Trophoblast cell (in vitro differentiated cells and primary cell): ENCODE data around the gene UMPS.
"Not testable (repeated sequence)": the region's sequence is repeated elsewhere in the genome, so short reads cannot be mapped to it uniquely, and the experiment has no call there.

Source experiments
- DNase-seq, 2 donors: peaks; one replicate each; pipeline ENCODE4 v3.0.0-alpha.2; 2016
- H2AFZ ChIP-seq: 2 replicates; pipeline ENCODE4 v1.6.1; 2013; ENCODE audit warnings: low read length, moderate library complexity, mild to moderate bottlenecking; ENCODE audit not compliant: insufficient read depth, poor library complexity
- H2AK5ac ChIP-seq: 2 replicates; pipeline ENCODE4 v1.6.1; 2013; ENCODE audit warnings: mild to moderate bottlenecking, low read length
- H2BK120ac ChIP-seq: 2 replicates; pipeline ENCODE4 v1.6.1; 2013; ENCODE audit warnings: low read length, mild to moderate bottlenecking, moderate library complexity; ENCODE audit not compliant: insufficient read depth, poor library complexity
- H2BK12ac ChIP-seq: 2 replicates; pipeline ENCODE4 v1.6.1; 2013; ENCODE audit warnings: mild to moderate bottlenecking, low read length, moderate library complexity
- H2BK5ac ChIP-seq: 2 replicates; pipeline ENCODE4 v1.6.1; 2013; ENCODE audit warnings: low read length, low read depth, moderate library complexity, mild to moderate bottlenecking; ENCODE audit not compliant: poor library complexity
- H3K14ac ChIP-seq: 2 replicates; pipeline ENCODE4 v1.6.1; 2013; ENCODE audit warnings: mild to moderate bottlenecking, low read length
- H3K18ac ChIP-seq: 2 replicates; pipeline ENCODE4 v1.6.1; 2013; ENCODE audit warnings: mild to moderate bottlenecking, low read length
- H3K23ac ChIP-seq: 2 replicates; pipeline ENCODE4 v1.6.1; 2013; ENCODE audit warnings: low read length
- H3K27ac ChIP-seq: 2 replicates; pipeline ENCODE4 v1.5.1; 2013; ENCODE audit warnings: low read depth, mild to moderate bottlenecking, inconsistent platforms, low read length, moderate library complexity
- H3K27me3 ChIP-seq: 2 replicates; pipeline ENCODE4 v1.6.1; 2013; ENCODE audit warnings: inconsistent platforms, mild to moderate bottlenecking, low read length, moderate library complexity; ENCODE audit not compliant: insufficient read depth
- H3K36me3 ChIP-seq, 2 experiments: 1 replicate in 1 of 2; 2 replicates in 1 of 2; pipeline ENCODE4 v1.6.1; 2013; ENCODE audit warnings: low read length in 2 of 2, mild to moderate bottlenecking in 2 of 2, moderate library complexity in 1 of 2; ENCODE audit not compliant: insufficient read depth in 2 of 2, control insufficient read depth in 1 of 2
- H3K4ac ChIP-seq: 2 replicates; pipeline ENCODE4 v1.6.1; 2013; ENCODE audit warnings: low read depth, mild to moderate bottlenecking, low read length, moderate library complexity
- H3K4me1 ChIP-seq, 2 experiments: 1 replicate in 1 of 2; 2 replicates in 1 of 2; pipeline ENCODE4 v1.6.1; 2013; ENCODE audit warnings: low read length in 2 of 2, mild to moderate bottlenecking in 2 of 2, moderate library complexity in 1 of 2; ENCODE audit not compliant: insufficient read depth in 2 of 2, control insufficient read depth in 1 of 2
- H3K4me2 ChIP-seq: 2 replicates; pipeline ENCODE4 v1.6.1; 2013; ENCODE audit warnings: inconsistent platforms, mild to moderate bottlenecking, low read length, moderate library complexity
- H3K4me3 ChIP-seq: 2 replicates; pipeline ENCODE4 v1.5.1; 2013; ENCODE audit warnings: mild to moderate bottlenecking, low read depth, low read length, inconsistent platforms
- H3K79me1 ChIP-seq: one replicate; pipeline ENCODE4 v1.6.1; 2013; ENCODE audit warnings: low read length
- H3K79me2 ChIP-seq: 2 replicates; pipeline ENCODE4 v1.6.1; 2013; ENCODE audit warnings: low read length, mild to moderate bottlenecking; ENCODE audit not compliant: control insufficient read depth, insufficient read depth, poor library complexity
- H3K9ac ChIP-seq: 2 replicates; pipeline ENCODE4 v1.6.1; 2013; ENCODE audit warnings: mild to moderate bottlenecking, low read length
- H3K9me3 ChIP-seq: 2 replicates; pipeline ENCODE4 v1.6.1; 2013; ENCODE audit warnings: low read depth, mild to moderate bottlenecking, control low read depth, inconsistent platforms, low read length; ENCODE audit not compliant: insufficient read depth
- H4K12ac ChIP-seq: 2 replicates; pipeline ENCODE4 v1.6.1; 2013; ENCODE audit warnings: low read depth, mild to moderate bottlenecking, low read length, moderate library complexity
- H4K8ac ChIP-seq: 2 replicates; pipeline ENCODE4 v1.6.1; 2013; ENCODE audit warnings: low read depth, mild to moderate bottlenecking, low read length, moderate library complexity
- H4K91ac ChIP-seq: one replicate; pipeline ENCODE4 v1.6.1; 2013; ENCODE audit warnings: low read depth, mild to moderate bottlenecking, low read length, moderate library complexity
- WGBS: extraction: QIAGEN DNeasy Blood & Tissue Kit; methylation state at CpG from one replicate; pipeline ENCODE4 v1.1.7; 2013; ENCODE audit warnings: missing lambda C conversion rate; ENCODE audit not compliant: insufficient read length, insufficient coverage; ENCODE audit errors: extremely low coverage; 5-methylcytosine and 5-hydroxymethylcytosine counted together

UMPS gene

GRCh38 chr3:124787476-124788195 is 57.4 kb downstream of the UMPS start:
- no peak overlapping the region for H3K14ac ChIP-seq
- no peak overlapping the region for H2BK5ac ChIP-seq
- no peak overlapping the region for H3K4me3 ChIP-seq
- H3K4ac ChIP-seq, result no peak overlapping the region
- no peaks in the 10 kb centered on the region for H3K79me2 ChIP-seq
- peaks cover 12% of the 10 kb centered on the region for H3K79me1 ChIP-seq
- no peak overlapping the region for H2AK5ac ChIP-seq
- no peak overlapping the region for H2BK120ac ChIP-seq
- H4K12ac ChIP-seq, result no peak overlapping the region
- H3K9ac ChIP-seq, result no peak overlapping the region
- H2BK12ac ChIP-seq, result no peak overlapping the region
- H3K4me2 ChIP-seq, result no peak overlapping the region
- no peak overlapping the region for H3K18ac ChIP-seq
- peaks cover 13 to 16% of the 10 kb centered on the region in 2 experiments for H3K36me3 ChIP-seq
- no peaks in the 10 kb centered on the region for H3K9me3 ChIP-seq
- no peaks in the 10 kb centered on the region for H3K27me3 ChIP-seq
- no peak overlapping the region for H3K23ac ChIP-seq
- H2AFZ ChIP-seq, result no peak overlapping the region
- H4K91ac ChIP-seq, result no peak overlapping the region
- peaks cover 20 to 28% of the 10 kb centered on the region in 2 experiments for H3K4me1 ChIP-seq
- H3K27ac ChIP-seq, result no peak overlapping the region
- no peak for DNase-seq
- WGBS, result no CpG with 5 or more reads among the region's 3 CpGs
- H4K8ac ChIP-seq, result no peak overlapping the region

- Histone ChIP-seq H3K9ac (no peak overlapping the region), H3K4me3 (no peak overlapping the region), H3K79me1 (peaks cover 11% of the 10 kb centered on the region), H4K12ac (no peak overlapping the region), H3K79me2 (no peaks in the 10 kb centered on the region), H2BK120ac (no peak overlapping the region), H2AFZ (no peak overlapping the region), H3K4me1 (peaks cover 18 to 27% of the 10 kb centered on the region in 2 experiments), H2BK12ac (no peak overlapping the region), H3K9me3 (no peaks in the 10 kb centered on the region), H4K91ac (no peak overlapping the region), H3K36me3 (peaks cover 13 to 21% of the 10 kb centered on the region in 2 experiments), H3K14ac (no peak overlapping the region), H3K27ac (no peak overlapping the region), H3K18ac (no peak overlapping the region), H3K4me2 (no peak overlapping the region), H3K4ac (no peak overlapping the region), H2BK5ac (no peak overlapping the region), H4K8ac (no peak overlapping the region), H3K27me3 (no peaks in the 10 kb centered on the region), H3K23ac (no peak overlapping the region), H2AK5ac (no peak overlapping the region)
- no CpG with 5 or more reads among the region's 2 CpGs for WGBS
- peak; percentile 62 to 80 for DNase-seq
These were observed 58.0 kb downstream of the UMPS start for GRCh38 chr3:124788254-124788745.

GRCh38 chr3:124789103-124789502 is 58.9 kb downstream of the UMPS start:
- not testable (repeated sequence) for H3K4ac ChIP-seq, H2AK5ac ChIP-seq, H2AFZ ChIP-seq, H2BK120ac ChIP-seq, H3K23ac ChIP-seq, H3K14ac ChIP-seq, H3K18ac ChIP-seq, H3K9me3 ChIP-seq, H3K4me3 ChIP-seq, H4K8ac ChIP-seq, H2BK5ac ChIP-seq, H4K91ac ChIP-seq, H3K27me3 ChIP-seq, H3K79me2 ChIP-seq, H4K12ac ChIP-seq, H3K4me2 ChIP-seq, H3K27ac ChIP-seq, DNase-seq, H3K9ac ChIP-seq, H3K79me1 ChIP-seq, H2BK12ac ChIP-seq
- no CpG with 5 or more reads among the region's 5 CpGs for WGBS
- Histone ChIP-seq H3K4me1 (peaks cover 14 to 21% of the 10 kb centered on the region in 2 experiments), H3K36me3 (peaks cover 19 to 27% of the 10 kb centered on the region in 2 experiments)

DNA sequence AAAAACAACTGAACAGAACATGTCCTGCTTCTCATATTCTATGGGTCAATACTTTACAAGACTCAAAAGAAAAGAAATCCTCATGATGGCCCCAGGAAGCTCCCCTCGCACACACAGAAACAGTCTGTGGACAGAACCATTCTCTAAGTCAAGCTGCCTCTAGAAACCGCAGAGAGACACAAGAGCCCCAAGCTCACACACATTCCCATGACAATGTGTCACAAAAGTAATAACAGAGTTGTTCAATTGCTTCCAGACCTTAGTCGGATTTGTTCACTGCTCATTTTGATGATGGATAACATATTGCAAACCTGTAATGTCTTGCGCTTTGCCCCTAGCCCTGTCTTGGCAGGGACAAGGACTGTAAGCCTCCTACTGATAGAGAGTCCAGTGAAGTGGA is 60.9 kb downstream of the UMPS start:
- H2AK5ac ChIP-seq, result no peak overlapping the region
- H3K4me1 ChIP-seq, result peaks cover 8 to 16% of the 10 kb centered on the region in 2 experiments
- no peak overlapping the region for H2BK120ac ChIP-seq
- no peak overlapping the region for H3K27ac ChIP-seq
- no peak overlapping the region for H4K91ac ChIP-seq
- no peak overlapping the region for H3K9ac ChIP-seq
- DNase-seq, result no peak
- H2BK12ac ChIP-seq, result no peak overlapping the region
- H2BK5ac ChIP-seq, result no peak overlapping the region
- H3K4me3 ChIP-seq, result no peak overlapping the region
- no peak overlapping the region for H3K18ac ChIP-seq
- H3K9me3 ChIP-seq, result no peaks in the 10 kb centered on the region
- WGBS, result no CpG with 5 or more reads among the region's 4 CpGs
- H3K4ac ChIP-seq, result peak overlapping the region; percentile 31
- H3K14ac ChIP-seq, result no peak overlapping the region
- no peaks in the 10 kb centered on the region for H3K27me3 ChIP-seq
- H4K12ac ChIP-seq, result no peak overlapping the region
- no peak overlapping the region for H3K23ac ChIP-seq
- H2AFZ ChIP-seq, result no peak overlapping the region
- H4K8ac ChIP-seq, result no peak overlapping the region
- peaks cover 3% of the 10 kb centered on the region for H3K79me1 ChIP-seq
- peaks cover 22 to 32% of the 10 kb centered on the region in 2 experiments for H3K36me3 ChIP-seq
- H3K79me2 ChIP-seq, result no peaks in the 10 kb centered on the region
- no peak overlapping the region for H3K4me2 ChIP-seq
